ENCODE measurements around the gene KRT71. TPM values are rescaled to one million over a fixed set of nuclear protein-coding genes. Genes with fewer than 3 reads are reported as not detected.

The KRT71 gene
- polyA plus RNA-seq, 1 donor from 2014 or later, result not detected

DNA sequence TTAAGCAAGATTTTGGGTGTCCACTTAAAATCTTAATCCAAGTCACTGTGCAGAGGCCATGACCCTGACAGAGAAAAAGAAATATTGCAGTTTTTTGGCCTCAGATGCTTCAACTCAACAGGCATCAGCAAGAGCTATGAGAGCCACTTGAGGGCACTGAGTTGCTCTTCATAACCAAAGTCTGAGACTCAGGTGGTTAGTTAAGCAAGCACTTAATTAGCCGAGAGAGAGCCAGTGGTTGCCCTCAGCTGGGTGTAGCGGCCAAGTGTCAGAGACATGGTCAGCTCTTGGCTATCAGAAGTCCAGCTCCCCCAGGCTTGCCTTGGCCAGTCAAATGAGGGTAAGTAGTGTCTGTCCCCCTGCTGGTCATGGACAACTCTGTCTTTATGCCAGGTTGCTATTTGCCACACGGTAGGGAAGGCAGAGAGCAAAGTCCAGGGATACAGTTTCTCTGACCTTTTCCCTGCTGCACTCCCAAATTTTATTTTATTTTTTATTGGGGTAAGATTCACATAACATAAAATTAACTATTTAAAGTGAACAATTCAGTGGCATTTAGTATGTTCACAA lies 9.0 kb upstream of the KRT71 start:
- Histone ChIP-seq H3K36me3 (ENCODE audit: insufficient read depth, low read length) (no peaks in the 10 kb centered on the region), H3K4me3 (ENCODE audit: low read length) (no peak overlapping the region), H3K27me3 (ENCODE audit: insufficient read depth, low read depth, low read length) (no peaks in the 10 kb centered on the region), H4K20me1 (ENCODE audit: insufficient read depth) (no peaks in the 10 kb centered on the region), H2AFZ (ENCODE audit: low read depth, low read length) (no peak overlapping the region), H3F3A (ENCODE audit: insufficient read depth, low read length, poor library complexity, severe bottlenecking) (no peaks in the 10 kb centered on the region), H3K27ac (ENCODE audit: low read length) (no peak overlapping the region), H3K4me2 (ENCODE audit: low read length) (no peak overlapping the region), H3K9ac (ENCODE audit: low read length) (no peak overlapping the region), H3K9me2 (ENCODE audit: insufficient read depth, low read length) (no peaks in the 10 kb centered on the region), H3K9me3 (ENCODE audit: low read length) (no peaks in the 10 kb centered on the region), H3K79me2 (replicated peaks; ENCODE audit: insufficient read depth, low read length) (no peaks in the 10 kb centered on the region)
- TF ChIP-seq TAF1 (IDR thresholded peaks at IDR 0.05; ENCODE audit: low read depth), result no peak
- no peak for TF ChIP-seq EP300 (conservative IDR thresholded peaks at IDR 0.05; ENCODE audit: poor library complexity, severe bottlenecking)
- TF ChIP-seq RAD21 (conservative IDR thresholded peaks at IDR 0.05), result no peak
- no peak for TF ChIP-seq EZH2 (IDR thresholded peaks at IDR 0.05; ENCODE audit: borderline replicate concordance, insufficient read depth, low read length, poor library complexity, severe bottlenecking)
- TF ChIP-seq, protein P1, sequence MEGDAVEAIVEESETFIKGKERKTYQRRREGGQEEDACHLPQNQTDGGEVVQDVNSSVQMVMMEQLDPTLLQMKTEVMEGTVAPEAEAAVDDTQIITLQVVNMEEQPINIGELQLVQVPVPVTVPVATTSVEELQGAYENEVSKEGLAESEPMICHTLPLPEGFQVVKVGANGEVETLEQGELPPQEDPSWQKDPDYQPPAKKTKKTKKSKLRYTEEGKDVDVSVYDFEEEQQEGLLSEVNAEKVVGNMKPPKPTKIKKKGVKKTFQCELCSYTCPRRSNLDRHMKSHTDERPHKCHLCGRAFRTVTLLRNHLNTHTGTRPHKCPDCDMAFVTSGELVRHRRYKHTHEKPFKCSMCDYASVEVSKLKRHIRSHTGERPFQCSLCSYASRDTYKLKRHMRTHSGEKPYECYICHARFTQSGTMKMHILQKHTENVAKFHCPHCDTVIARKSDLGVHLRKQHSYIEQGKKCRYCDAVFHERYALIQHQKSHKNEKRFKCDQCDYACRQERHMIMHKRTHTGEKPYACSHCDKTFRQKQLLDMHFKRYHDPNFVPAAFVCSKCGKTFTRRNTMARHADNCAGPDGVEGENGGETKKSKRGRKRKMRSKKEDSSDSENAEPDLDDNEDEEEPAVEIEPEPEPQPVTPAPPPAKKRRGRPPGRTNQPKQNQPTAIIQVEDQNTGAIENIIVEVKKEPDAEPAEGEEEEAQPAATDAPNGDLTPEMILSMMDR (IDR thresholded peaks at IDR 0.05; ENCODE audit: poor library complexity, severe bottlenecking), result no peak
- no peak for TF ChIP-seq SMC3 (conservative IDR thresholded peaks at IDR 0.05; ENCODE audit: poor library complexity)
- no peak for TF ChIP-seq MXI1 (conservative IDR thresholded peaks at IDR 0.05; ENCODE audit: poor library complexity, severe bottlenecking)
- TF ChIP-seq, protein P2, sequence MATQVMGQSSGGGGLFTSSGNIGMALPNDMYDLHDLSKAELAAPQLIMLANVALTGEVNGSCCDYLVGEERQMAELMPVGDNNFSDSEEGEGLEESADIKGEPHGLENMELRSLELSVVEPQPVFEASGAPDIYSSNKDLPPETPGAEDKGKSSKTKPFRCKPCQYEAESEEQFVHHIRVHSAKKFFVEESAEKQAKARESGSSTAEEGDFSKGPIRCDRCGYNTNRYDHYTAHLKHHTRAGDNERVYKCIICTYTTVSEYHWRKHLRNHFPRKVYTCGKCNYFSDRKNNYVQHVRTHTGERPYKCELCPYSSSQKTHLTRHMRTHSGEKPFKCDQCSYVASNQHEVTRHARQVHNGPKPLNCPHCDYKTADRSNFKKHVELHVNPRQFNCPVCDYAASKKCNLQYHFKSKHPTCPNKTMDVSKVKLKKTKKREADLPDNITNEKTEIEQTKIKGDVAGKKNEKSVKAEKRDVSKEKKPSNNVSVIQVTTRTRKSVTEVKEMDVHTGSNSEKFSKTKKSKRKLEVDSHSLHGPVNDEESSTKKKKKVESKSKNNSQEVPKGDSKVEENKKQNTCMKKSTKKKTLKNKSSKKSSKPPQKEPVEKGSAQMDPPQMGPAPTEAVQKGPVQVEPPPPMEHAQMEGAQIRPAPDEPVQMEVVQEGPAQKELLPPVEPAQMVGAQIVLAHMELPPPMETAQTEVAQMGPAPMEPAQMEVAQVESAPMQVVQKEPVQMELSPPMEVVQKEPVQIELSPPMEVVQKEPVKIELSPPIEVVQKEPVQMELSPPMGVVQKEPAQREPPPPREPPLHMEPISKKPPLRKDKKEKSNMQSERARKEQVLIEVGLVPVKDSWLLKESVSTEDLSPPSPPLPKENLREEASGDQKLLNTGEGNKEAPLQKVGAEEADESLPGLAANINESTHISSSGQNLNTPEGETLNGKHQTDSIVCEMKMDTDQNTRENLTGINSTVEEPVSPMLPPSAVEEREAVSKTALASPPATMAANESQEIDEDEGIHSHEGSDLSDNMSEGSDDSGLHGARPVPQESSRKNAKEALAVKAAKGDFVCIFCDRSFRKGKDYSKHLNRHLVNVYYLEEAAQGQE (IDR thresholded peaks at IDR 0.05; ENCODE audit: borderline replicate concordance), result no peak
- no peak for TF ChIP-seq POLR2AphosphoS5 (IDR thresholded peaks at IDR 0.05)

- TF ChIP-seq, protein P1 (IDR thresholded peaks at IDR 0.05; ENCODE audit: poor library complexity, severe bottlenecking), result no peak
- TF ChIP-seq EP300 (conservative IDR thresholded peaks at IDR 0.05; ENCODE audit: poor library complexity, severe bottlenecking) (no peak), SMC3 (conservative IDR thresholded peaks at IDR 0.05; ENCODE audit: poor library complexity) (no peak), MXI1 (conservative IDR thresholded peaks at IDR 0.05; ENCODE audit: poor library complexity, severe bottlenecking) (no peak), TAF1 (IDR thresholded peaks at IDR 0.05; ENCODE audit: low read depth) (no peak), RAD21 (conservative IDR thresholded peaks at IDR 0.05) (no peak), EZH2 (IDR thresholded peaks at IDR 0.05; ENCODE audit: borderline replicate concordance, insufficient read depth, low read length, poor library complexity, severe bottlenecking) (no peak), POLR2AphosphoS5 (IDR thresholded peaks at IDR 0.05) (no peak)
- TF ChIP-seq, protein P2 (IDR thresholded peaks at IDR 0.05; ENCODE audit: borderline replicate concordance), result no peak
- Histone ChIP-seq H3K9ac (ENCODE audit: low read length) (no peak overlapping the region), H2AFZ (ENCODE audit: low read depth, low read length) (no peak overlapping the region), H3F3A (ENCODE audit: insufficient read depth, low read length, poor library complexity, severe bottlenecking) (no peaks in the 10 kb centered on the region), H4K20me1 (ENCODE audit: insufficient read depth) (no peaks in the 10 kb centered on the region), H3K4me2 (ENCODE audit: low read length) (no peak overlapping the region), H3K27me3 (ENCODE audit: insufficient read depth, low read depth, low read length) (no peaks in the 10 kb centered on the region), H3K27ac (ENCODE audit: low read length) (no peak overlapping the region), H3K9me3 (ENCODE audit: low read length) (no peaks in the 10 kb centered on the region), H3K4me3 (ENCODE audit: low read length) (no peak overlapping the region), H3K9me2 (ENCODE audit: insufficient read depth, low read length) (no peaks in the 10 kb centered on the region), H3K79me2 (replicated peaks; ENCODE audit: insufficient read depth, low read length) (no peaks in the 10 kb centered on the region), H3K36me3 (ENCODE audit: insufficient read depth, low read length) (no peaks in the 10 kb centered on the region)
These were observed 7.0 kb upstream of the KRT71 start for GRCh38 chr12:52559979-52560378.
